AG09309 (cell line): Measurements from ENCODE around the gene SUN2.

ENCODE experiments used
- DNase-seq: peaks from one replicate; pipeline ENCODE4 v3.0.0-alpha.2; 2010; ENCODE audit warnings: low read depth
- H3K4me3 ChIP-seq: 2 replicates; pipeline ENCODE4 v1.5.1; 2011; ENCODE audit warnings: mild to moderate bottlenecking, low read depth, low read length, moderate library complexity; ENCODE audit not compliant: control insufficient read depth
- TF ChIP-seq, protein P1 (sequence below): IDR thresholded peaks from 2 replicates; pipeline ENCODE4 v1.5.1; 2011; ENCODE audit warnings: mild to moderate bottlenecking, low read depth, low read length, inconsistent platforms; ENCODE audit not compliant: insufficient read depth, control insufficient read depth; ENCODE audit errors: missing control alignments

SUN2 gene

DNA sequence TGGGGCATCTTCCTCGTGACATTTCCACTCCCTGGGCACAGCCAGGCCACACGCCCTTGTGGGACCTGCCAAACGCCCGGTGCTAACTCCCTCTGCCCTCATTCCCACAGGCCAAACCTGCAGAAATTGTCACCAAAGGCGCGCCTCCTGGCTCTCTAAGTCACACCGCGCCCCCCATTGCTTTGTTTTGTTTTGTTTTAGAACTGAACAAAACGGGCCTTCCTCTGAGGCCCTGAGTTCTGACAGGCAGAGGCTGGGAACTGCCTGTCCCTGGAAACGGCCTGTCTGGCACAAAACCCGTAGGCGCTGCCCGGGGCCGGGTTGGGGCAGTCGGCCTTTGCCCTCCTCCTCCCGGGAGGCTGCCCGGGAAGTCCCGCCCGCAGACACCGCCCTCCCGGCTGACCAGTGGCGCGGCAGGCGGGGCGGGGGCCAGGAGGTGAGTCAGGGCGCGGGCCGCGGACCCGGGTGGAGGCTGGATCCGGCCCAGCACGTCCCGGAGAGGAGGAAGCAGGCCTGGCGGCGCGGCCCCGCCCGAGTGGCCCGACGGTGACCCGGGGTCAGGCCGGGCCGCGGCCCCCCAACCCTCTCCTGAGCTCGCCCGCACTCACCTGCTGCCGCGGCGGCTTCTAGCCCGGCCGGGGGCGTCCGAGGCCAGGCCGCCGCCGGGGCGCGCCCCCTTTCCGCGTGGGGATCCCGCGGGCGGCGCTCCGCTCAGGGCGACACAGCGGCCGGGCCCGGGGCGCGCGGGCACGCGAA, 465 bp downstream of the SUN2 start:
- no peak for DNase-seq
- TF ChIP-seq, protein P1, sequence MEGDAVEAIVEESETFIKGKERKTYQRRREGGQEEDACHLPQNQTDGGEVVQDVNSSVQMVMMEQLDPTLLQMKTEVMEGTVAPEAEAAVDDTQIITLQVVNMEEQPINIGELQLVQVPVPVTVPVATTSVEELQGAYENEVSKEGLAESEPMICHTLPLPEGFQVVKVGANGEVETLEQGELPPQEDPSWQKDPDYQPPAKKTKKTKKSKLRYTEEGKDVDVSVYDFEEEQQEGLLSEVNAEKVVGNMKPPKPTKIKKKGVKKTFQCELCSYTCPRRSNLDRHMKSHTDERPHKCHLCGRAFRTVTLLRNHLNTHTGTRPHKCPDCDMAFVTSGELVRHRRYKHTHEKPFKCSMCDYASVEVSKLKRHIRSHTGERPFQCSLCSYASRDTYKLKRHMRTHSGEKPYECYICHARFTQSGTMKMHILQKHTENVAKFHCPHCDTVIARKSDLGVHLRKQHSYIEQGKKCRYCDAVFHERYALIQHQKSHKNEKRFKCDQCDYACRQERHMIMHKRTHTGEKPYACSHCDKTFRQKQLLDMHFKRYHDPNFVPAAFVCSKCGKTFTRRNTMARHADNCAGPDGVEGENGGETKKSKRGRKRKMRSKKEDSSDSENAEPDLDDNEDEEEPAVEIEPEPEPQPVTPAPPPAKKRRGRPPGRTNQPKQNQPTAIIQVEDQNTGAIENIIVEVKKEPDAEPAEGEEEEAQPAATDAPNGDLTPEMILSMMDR: no peak
- peak overlapping the region; percentile 56 for H3K4me3 ChIP-seq

- TF ChIP-seq, protein P1: no peak
- no peak for DNase-seq
- H3K4me3 ChIP-seq: peak overlapping the region; percentile 56
Observed at GRCh38 chr22:38754751-38755154, 1.0 kb downstream of the SUN2 start.

DNA sequence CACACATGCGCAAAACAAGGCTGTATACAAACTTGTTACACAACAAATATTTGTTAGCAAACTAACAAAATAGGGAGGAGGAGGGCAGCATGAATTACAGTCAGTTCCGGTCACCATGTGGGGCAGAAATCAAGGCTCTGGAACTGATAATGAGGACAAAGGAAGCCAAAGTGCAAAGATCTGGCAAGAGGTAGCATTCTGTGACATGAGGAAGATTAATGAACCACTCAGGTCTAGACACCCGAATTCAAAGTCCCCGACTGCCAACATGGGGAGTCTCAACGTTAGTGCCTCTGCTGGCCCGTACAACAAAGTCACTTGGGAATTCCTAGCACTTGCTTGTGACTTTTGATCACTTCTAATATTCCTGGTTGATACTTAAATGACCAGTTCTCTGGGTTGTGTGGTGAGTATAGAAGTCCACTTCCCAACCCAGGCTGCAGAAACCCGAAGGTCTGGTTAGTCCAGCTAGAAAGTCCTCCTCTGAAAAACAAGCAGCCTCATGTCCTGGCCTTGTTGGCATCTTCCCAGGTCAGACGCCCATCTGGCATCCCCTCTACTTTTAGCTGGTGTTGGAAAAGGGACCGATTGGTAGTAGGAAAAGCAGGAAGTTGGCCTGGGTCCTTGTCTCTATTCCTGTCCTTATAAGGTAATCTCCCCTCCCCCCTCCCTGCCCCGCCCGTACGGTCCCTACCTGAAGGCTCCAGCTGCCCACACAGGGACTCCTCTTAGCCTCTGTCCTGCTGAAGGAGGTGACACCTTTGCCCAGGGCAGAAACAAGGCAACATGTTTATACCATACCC, 1.6 kb downstream of the SUN2 start:
- peak overlapping the region; percentile 56 for H3K4me3 ChIP-seq
- TF ChIP-seq, protein P1: no peak
- DNase-seq: no peak

GRCh38 chr22:38751422-38752346, 4.1 kb downstream of the SUN2 start:
- H3K4me3 ChIP-seq: no peak overlapping the region
- DNase-seq: no peak
- TF ChIP-seq, protein P1: no peak

- no peak for DNase-seq
- TF ChIP-seq, protein P1: no peak
- H3K4me3 ChIP-seq: no peak overlapping the region
Observed at GRCh38 chr22:38751066-38751421, 4.8 kb downstream of the SUN2 start.

GRCh38 chr22:38750638-38751037, 5.2 kb downstream of the SUN2 start:
- TF ChIP-seq, protein P1: no peak
- no peak overlapping the region for H3K4me3 ChIP-seq
- DNase-seq: no peak
